Liver (tissue), 9 donors: ENCODE data around the gene PTAFR. TPM values are rescaled to one million over a fixed set of nuclear protein-coding genes. Genes with fewer than 3 reads are reported as not detected.

Source experiments
- DNase-seq: peaks from one replicate; pipeline ENCODE4 v3.0.0-alpha.2; 2017; ENCODE audit warnings: low spot score
- H3K27ac ChIP-seq, 2 donors: one replicate each; pipeline ENCODE4 v1.7.0; 2013; ENCODE audit warnings: inconsistent platforms in 2 of 2, low read length in 2 of 2, control low read depth in 1 of 2, low read depth in 1 of 2, mild to moderate bottlenecking in 1 of 2
- H3K27me3 ChIP-seq, 4 donors: one replicate each; pipeline versions ENCODE4 v1.6.1 to v1.7.0; 2013; ENCODE audit warnings: low read length in 3 of 4, inconsistent platforms in 1 of 4, mild to moderate bottlenecking in 1 of 4, moderate library complexity in 1 of 4; ENCODE audit not compliant: control insufficient read depth in 4 of 4, insufficient read depth in 4 of 4
- H3K36me3 ChIP-seq, 4 donors: one replicate each; pipeline versions ENCODE4 v1.6.1 to v1.7.0; 2013; ENCODE audit warnings: low read length in 3 of 4, mild to moderate bottlenecking in 3 of 4, low read depth in 1 of 4, moderate library complexity in 1 of 4; ENCODE audit not compliant: control insufficient read depth in 4 of 4, insufficient read depth in 3 of 4
- H3K4me1 ChIP-seq, 4 donors: one replicate each; pipeline versions ENCODE4 v1.6.1 to v1.7.0; 2013; ENCODE audit warnings: low read length in 3 of 4, mild to moderate bottlenecking in 3 of 4, moderate library complexity in 1 of 4; ENCODE audit not compliant: control insufficient read depth in 4 of 4, insufficient read depth in 4 of 4
- H3K4me3 ChIP-seq, 3 donors: one replicate each; pipeline versions ENCODE4 v1.6.1 to v1.7.0; 2013; ENCODE audit warnings: low read length in 3 of 3, control low read depth in 1 of 3, low read depth in 1 of 3, mild to moderate bottlenecking in 1 of 3
- H3K9ac ChIP-seq, 2 donors: one replicate each; pipeline ENCODE4 v1.7.0; 2013; ENCODE audit warnings: low read length in 2 of 2, mild to moderate bottlenecking in 2 of 2, moderate library complexity in 2 of 2, control low read depth in 1 of 2, low read depth in 1 of 2
- H3K9me3 ChIP-seq, 4 donors: one replicate each; pipeline versions ENCODE4 v1.6.1 to v1.7.0; 2013; ENCODE audit warnings: low read length in 3 of 4; ENCODE audit not compliant: control insufficient read depth in 4 of 4
- ATF3 ChIP-seq: IDR thresholded peaks from 2 replicates; pipeline ENCODE4 v1.6.1; 2016; ENCODE audit warnings: antibody characterized with exemption
- CTCF ChIP-seq: fragments of 150-350 bp; IDR thresholded peaks from 2 replicates; pipeline ENCODE4 v1.5.1; 2017; ENCODE audit warnings: improper control_type of control experiment, low read depth, low read length; ENCODE audit not compliant: missing input control
- EGR1 ChIP-seq, 2 donors: IDR thresholded peaks; 2 replicates each; pipeline ENCODE4 v1.6.1; 2016 to 2018; ENCODE audit warnings: antibody characterized with exemption in 2 of 2, low read depth in 2 of 2
- FOXA1 ChIP-seq: IDR thresholded peaks from 2 replicates; pipeline ENCODE4 v1.6.1; 2016; ENCODE audit warnings: antibody characterized with exemption
- FOXA2 ChIP-seq: IDR thresholded peaks from 2 replicates; pipeline ENCODE4 v1.6.1; 2016; ENCODE audit warnings: antibody characterized with exemption
- GABPA ChIP-seq, 2 donors: IDR thresholded peaks in 1 of 2; conservative IDR thresholded peaks in 1 of 2; 2 replicates each; pipeline ENCODE4 v1.6.1; 2016; ENCODE audit warnings: antibody characterized with exemption in 2 of 2, mild to moderate bottlenecking in 1 of 2, moderate library complexity in 1 of 2
- HNF4A ChIP-seq, 2 donors: conservative IDR thresholded peaks; 2 replicates each; pipeline ENCODE4 v1.6.1; 2016; ENCODE audit warnings: antibody characterized with exemption in 2 of 2, mild to moderate bottlenecking in 2 of 2
- HNF4G ChIP-seq: IDR thresholded peaks from 2 replicates; pipeline ENCODE4 v1.6.1; 2016; ENCODE audit warnings: antibody characterized with exemption
- JUND ChIP-seq, 2 donors: IDR thresholded peaks; 2 replicates each; pipeline ENCODE4 v1.6.1; 2016; ENCODE audit warnings: antibody characterized with exemption in 2 of 2
- MAX ChIP-seq: IDR thresholded peaks from 2 replicates; pipeline ENCODE4 v1.6.1; 2016; ENCODE audit warnings: antibody characterized with exemption
- RXRA ChIP-seq, 2 donors: IDR thresholded peaks; 2 replicates each; pipeline ENCODE4 v1.6.1; 2017 to 2018; ENCODE audit warnings: antibody characterized with exemption in 2 of 2, mild to moderate bottlenecking in 1 of 2
- SP1 ChIP-seq: IDR thresholded peaks from 2 replicates; pipeline ENCODE4 v1.6.1; 2018; ENCODE audit warnings: antibody characterized with exemption, mild to moderate bottlenecking
- TAF1 ChIP-seq: conservative IDR thresholded peaks from 2 replicates; pipeline ENCODE4 v1.6.1; 2016; ENCODE audit warnings: antibody characterized with exemption, mild to moderate bottlenecking
- YY1 ChIP-seq: IDR thresholded peaks from 2 replicates; pipeline ENCODE4 v1.6.1; 2016; ENCODE audit warnings: antibody characterized with exemption, mild to moderate bottlenecking
- ZBTB33 ChIP-seq: IDR thresholded peaks from 2 replicates; pipeline ENCODE4 v1.6.1; 2016; ENCODE audit warnings: antibody characterized with exemption
- WGBS: extraction: QIAGEN DNeasy Blood & Tissue Kit; methylation state at CpG from one replicate; pipeline ENCODE4 v1.1.7; 2013; 5-methylcytosine and 5-hydroxymethylcytosine counted together
- polyA plus RNA-seq, 2 donors: library from polyadenylated mRNA; stranded (reverse) in 1 of 2; unstranded in 1 of 2; fragments of 200-250 nt in 1 of 2; fragments of >200 nt in 1 of 2; fragmentation: Nextera tagmentation in 1 of 2; extraction: Ambion mirVana in 1 of 2; gene quantifications; one replicate each; pipeline versions ENCODE4 v1.2.1 to v1.2.3, GENCODE V29; 2013 to 2015
- total RNA-seq, 2 donors: library from RNA; depleted of rRNA; stranded (reverse); fragments of >200 nt; gene quantifications; one replicate each; pipeline ENCODE4 v1.2.3, GENCODE V29; 2014
- donor health status: healthy.
- donor health status: healthy.
- donor health status: healthy.
- donor health status: healthy.
- donor health status: healthy.

Gene PTAFR
- total and polyA plus RNA-seq, 4 donors, result 0.82 to 4.1 (median 2.1) TPM

- no peak for TF ChIP-seq JUND (IDR thresholded peaks at IDR 0.05)
- no peak for TF ChIP-seq CTCF
- no peak for TF ChIP-seq FOXA2
- no peak for TF ChIP-seq TAF1
- no peak for TF ChIP-seq HNF4A (conservative IDR thresholded peaks at IDR 0.05)
- no peak for TF ChIP-seq RXRA (IDR thresholded peaks at IDR 0.05)
- 85% methylated on average over 7 of the region's 7 CpGs for WGBS
- no peak for DNase-seq
- Histone ChIP-seq H3K4me3 (no peak overlapping the region), H3K27ac (no peak overlapping the region), H3K4me1 (no peaks in the 10 kb centered on the region), H3K9ac (no peak overlapping the region), H3K36me3 (no peaks in the 10 kb centered on the region), H3K27me3 (no peaks in the 10 kb centered on the region), H3K9me3 (no peaks in the 10 kb centered on the region)
Measured at GRCh38 chr1:28171246-28171645, 5.2 kb downstream of the PTAFR start.

GRCh38 chr1:28170001-28170596 is 6.4 kb downstream of the PTAFR start:
- DNase-seq, result no peak
- WGBS, result 79% methylated on average over 2 of the region's 2 CpGs
- H3K9me3 ChIP-seq, result no peaks in the 10 kb centered on the region
- H3K27me3 ChIP-seq, result no peaks in the 10 kb centered on the region
- no peaks in the 10 kb centered on the region for H3K4me1 ChIP-seq
- no peak overlapping the region for H3K27ac ChIP-seq
- no peak overlapping the region for H3K9ac ChIP-seq
- no peaks in the 10 kb centered on the region for H3K36me3 ChIP-seq
- no peak overlapping the region for H3K4me3 ChIP-seq
- no peak for TF ChIP-seq HNF4G
- no peak for TF ChIP-seq RXRA (IDR thresholded peaks at IDR 0.05)
- TF ChIP-seq MAX, result no peak

GRCh38 chr1:28163496-28164161 is 12.9 kb downstream of the PTAFR start:
- Histone ChIP-seq H3K36me3 (no peaks in the 10 kb centered on the region), H3K4me3 (no peak overlapping the region), H3K4me1 (peaks cover 0 to 3% (median 0%) of the 10 kb centered on the region in 4 donors), H3K27ac (no peak overlapping the region), H3K27me3 (no peaks in the 10 kb centered on the region), H3K9me3 (no peaks in the 10 kb centered on the region), H3K9ac (no peak overlapping the region)
- 71% methylated on average over 4 of the region's 4 CpGs for WGBS
- TF ChIP-seq MAX, result no peak
- TF ChIP-seq FOXA2, result peak; percentile 7
- DNase-seq, result no peak

GRCh38 chr1:28162151-28162550 is 14.3 kb downstream of the PTAFR start:
- Histone ChIP-seq H3K4me1 (peaks cover 0 to 3% (median 0%) of the 10 kb centered on the region in 4 donors), H3K9me3 (no peaks in the 10 kb centered on the region), H3K27me3 (no peaks in the 10 kb centered on the region), H3K36me3 (no peaks in the 10 kb centered on the region), H3K27ac (no peak overlapping the region), H3K4me3 (no peak overlapping the region), H3K9ac (no peak overlapping the region)
- 83% methylated on average over 7 of the region's 7 CpGs for whole genome bisulfite sequencing
- no peak for DNase-seq
- TF ChIP-seq MAX, result no peak
- no peak for TF ChIP-seq ATF3
- no peak for TF ChIP-seq YY1
- no peak for TF ChIP-seq FOXA2
- TF ChIP-seq EGR1 (IDR thresholded peaks at IDR 0.05; ENCODE audit: low read depth in 2 of 2), result no peak
- TF ChIP-seq HNF4A (conservative IDR thresholded peaks at IDR 0.05), result no peak
- no peak for TF ChIP-seq FOXA1
- no peak for TF ChIP-seq RXRA (IDR thresholded peaks at IDR 0.05)
- TF ChIP-seq SP1, result no peak
- no peak for TF ChIP-seq GABPA (IDR thresholded peaks at IDR 0.05 in 1 of 2, conservative IDR thresholded peaks at IDR 0.05 in 1 of 2)
- TF ChIP-seq ZBTB33, result no peak
- TF ChIP-seq HNF4G, result no peak
